Hepatocyte (in vitro differentiated cells): ENCODE results near the gene TP63.

Experiments used
- CTCF ChIP-seq: fragments of 200-600 bp; sonication (generic); IDR thresholded peaks from 2 replicates; pipeline ENCODE4 v1.5.1; 2016; ENCODE audit warnings: antibody characterized with exemption, mild to moderate bottlenecking; ENCODE audit not compliant: poor library complexity
- EZH2 ChIP-seq: fragments of 200-600 bp; sonication (generic); IDR thresholded peaks from 2 replicates; pipeline ENCODE4 v1.6.1; 2016; ENCODE audit warnings: antibody characterized with exemption, mild to moderate bottlenecking, borderline replicate concordance
- EZH2phosphoT487 ChIP-seq: fragments of 200-600 bp; sonication (generic); IDR thresholded peaks from one replicate; pipeline ENCODE4 v1.6.1; 2018; ENCODE audit warnings: antibody characterized with exemption, mild to moderate bottlenecking, low read depth, moderate library complexity; ENCODE audit not compliant: unreplicated experiment, severe bottlenecking

DNA sequence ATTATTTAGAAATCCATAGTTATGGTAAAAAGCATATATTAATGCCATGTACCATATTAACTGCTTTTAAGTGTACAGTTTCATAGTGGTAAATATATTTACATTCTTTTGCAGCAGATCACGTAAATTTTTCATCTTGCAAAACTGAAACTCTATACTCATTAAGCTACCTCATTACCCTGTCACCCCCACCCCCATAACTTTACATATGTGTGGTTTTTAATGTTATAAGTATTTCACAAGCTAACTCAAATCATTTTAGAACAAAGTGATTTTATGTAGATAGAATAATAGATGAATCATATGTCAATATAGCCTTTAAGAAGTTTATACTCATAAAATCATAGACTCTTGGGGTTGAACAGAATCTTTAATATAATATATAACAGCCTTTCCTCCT, 7.1 kb upstream of the TP63 start:
- no peak for TF ChIP-seq CTCF
- TF ChIP-seq EZH2, result no peak
- TF ChIP-seq EZH2phosphoT487, result no peak
